ENCODE data around the gene PXMP2.

The PXMP2 gene

DNA sequence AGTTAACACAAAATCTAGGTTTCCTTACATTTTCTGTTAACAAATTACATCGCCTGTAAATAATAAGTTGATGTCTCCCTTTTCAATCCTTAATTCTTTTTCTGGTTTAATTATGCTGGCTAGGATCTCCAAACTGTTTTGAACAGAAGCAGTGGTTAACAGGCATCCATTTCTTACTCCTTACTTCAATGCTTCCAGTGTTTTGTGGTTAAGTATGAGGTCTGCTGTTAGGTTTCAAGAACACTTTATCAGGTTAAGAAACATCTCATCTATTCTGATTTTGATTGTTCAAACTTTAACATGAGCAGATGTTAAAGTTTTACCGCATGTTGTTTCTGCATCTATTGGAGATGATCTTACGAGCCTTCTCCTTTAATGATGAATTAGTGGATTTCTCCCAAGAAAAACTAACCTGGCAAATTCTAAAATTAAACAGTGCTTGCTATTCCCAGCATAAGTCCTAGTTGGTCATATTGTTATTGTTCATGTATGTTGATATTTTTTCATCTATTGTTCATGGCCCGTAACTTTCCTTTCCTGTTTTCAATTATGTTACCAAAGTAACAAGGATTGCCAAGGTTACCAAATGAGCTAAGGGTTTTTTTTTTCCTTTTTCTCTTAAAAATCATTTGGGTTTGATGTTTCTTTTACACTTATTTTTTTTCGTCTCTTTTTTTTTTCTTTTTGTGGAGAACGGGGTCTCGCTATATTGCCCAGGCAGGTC lies 33.7 kb upstream of the PXMP2 start:
- DNase-seq (ENCODE audit: low spot score): no peak
- TF ChIP-seq, protein P1, sequence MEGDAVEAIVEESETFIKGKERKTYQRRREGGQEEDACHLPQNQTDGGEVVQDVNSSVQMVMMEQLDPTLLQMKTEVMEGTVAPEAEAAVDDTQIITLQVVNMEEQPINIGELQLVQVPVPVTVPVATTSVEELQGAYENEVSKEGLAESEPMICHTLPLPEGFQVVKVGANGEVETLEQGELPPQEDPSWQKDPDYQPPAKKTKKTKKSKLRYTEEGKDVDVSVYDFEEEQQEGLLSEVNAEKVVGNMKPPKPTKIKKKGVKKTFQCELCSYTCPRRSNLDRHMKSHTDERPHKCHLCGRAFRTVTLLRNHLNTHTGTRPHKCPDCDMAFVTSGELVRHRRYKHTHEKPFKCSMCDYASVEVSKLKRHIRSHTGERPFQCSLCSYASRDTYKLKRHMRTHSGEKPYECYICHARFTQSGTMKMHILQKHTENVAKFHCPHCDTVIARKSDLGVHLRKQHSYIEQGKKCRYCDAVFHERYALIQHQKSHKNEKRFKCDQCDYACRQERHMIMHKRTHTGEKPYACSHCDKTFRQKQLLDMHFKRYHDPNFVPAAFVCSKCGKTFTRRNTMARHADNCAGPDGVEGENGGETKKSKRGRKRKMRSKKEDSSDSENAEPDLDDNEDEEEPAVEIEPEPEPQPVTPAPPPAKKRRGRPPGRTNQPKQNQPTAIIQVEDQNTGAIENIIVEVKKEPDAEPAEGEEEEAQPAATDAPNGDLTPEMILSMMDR (IDR thresholded peaks at IDR 0.05; ENCODE audit: extremely low read depth, missing control alignments): no peak

DNA sequence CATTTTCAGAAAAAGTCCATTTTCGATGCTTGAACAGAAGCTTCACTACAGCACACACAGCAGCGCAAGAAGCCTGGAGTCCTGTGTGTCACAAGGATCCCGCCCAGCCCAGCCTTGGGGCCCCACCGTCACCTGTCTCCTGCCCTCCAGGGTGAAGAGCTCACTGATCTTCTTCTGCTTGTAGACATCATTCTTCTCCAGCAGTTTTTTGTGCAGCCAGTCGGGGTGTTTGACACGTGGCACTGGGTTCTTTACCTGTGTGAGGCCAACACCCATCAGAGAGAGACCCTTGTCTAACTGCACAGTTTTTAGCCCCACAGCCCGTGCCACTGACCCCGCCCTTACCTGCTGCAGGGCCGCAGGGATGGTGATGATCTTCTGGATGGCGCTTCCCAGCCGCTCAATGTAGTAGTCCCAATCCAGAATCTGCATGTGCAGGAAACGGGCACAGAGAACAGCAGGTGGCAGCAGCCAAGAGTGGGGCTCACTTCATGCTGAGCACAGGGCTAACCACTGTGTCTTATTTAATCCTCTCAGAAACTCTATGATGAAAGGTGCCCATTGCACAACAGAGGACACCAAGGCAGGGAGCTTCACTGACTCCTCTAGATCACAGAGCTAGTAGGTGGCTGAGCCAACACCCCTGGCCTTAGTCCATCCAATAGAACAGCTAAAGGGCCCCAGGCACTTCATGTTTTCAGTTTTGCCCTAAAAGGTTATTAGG lies 30.2 kb upstream of the PXMP2 start:
- no peak for DNase-seq (ENCODE audit: low spot score)
- TF ChIP-seq, protein P1 (IDR thresholded peaks at IDR 0.05; ENCODE audit: extremely low read depth, missing control alignments): no peak

DNA sequence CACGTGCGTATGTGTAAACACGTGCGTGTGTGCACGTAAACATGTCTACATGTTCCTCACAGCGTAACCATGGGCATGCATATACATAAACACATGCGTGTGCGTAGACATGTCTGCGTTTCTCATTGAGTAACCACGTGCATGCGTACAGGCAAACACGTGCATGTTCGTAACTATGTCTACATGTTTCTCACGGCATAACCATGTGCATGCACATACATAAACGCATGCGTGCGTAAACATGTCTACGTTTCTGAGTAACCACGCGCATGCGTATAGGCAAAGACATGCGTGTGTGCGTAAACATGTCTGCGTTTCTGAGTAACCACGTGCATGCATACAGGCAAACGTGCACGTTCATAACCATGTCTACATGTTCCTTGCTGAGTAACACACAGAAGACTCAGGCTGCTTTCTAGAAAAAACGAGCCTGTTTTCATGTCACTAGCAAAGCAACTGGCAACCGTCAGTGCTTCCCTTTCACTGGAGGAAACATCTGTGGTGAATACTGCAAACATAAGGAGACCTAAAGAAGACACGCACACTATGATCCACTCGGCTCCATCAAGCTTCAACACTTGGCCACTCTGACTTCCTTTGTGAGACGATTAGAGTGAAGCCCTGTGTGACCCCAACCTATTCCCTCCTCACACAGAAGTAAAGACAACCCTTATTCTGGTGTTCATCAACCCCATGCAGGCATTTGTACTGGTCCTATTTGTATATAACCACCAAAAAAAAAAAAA lies 29.1 kb upstream of the PXMP2 start:
- TF ChIP-seq, protein P1 (IDR thresholded peaks at IDR 0.05; ENCODE audit: extremely low read depth, missing control alignments): no peak
- no peak for DNase-seq (ENCODE audit: low spot score)

DNA sequence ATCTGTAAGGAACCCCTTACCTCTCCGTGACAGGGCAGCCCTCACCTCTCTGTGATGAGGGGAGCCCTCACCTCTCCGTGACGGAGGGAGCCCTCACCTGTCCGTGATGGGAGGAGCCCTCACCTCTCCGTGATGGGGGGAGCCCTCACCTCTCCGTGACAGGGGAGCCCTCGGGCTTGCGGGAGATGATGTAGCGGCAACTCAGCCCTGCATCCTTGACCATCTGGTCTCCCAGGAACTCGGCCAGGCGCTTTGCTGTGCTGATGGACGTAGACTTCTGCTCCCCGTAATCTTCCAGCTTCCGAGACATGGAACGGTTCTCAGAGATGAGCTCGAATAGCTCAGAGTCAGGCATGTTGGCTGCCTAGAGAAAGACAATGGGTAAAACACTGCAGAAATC lies 28.2 kb upstream of the PXMP2 start:
- DNase-seq (ENCODE audit: low spot score): no peak
- TF ChIP-seq, protein P1 (IDR thresholded peaks at IDR 0.05; ENCODE audit: extremely low read depth, missing control alignments): no peak

DNA sequence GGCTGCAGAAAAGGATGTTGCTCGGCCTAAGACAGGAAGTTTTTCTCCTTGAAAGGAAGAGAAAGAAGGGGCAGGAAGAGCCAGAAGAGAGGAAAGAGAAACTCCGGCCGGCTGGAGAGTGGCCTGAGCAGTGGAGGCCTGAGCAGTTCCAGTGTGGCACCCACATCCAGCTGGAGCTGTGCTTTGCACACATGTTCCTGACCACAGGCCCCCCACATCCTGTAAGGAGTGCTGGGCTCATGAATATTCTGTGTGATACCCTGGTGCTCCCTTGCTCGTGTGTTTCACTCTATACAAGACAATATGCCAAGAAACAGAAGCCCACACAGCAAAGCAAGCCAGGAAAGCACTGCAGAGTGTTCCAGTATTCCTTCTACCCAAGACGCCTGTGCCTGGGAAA lies 27.3 kb upstream of the PXMP2 start:
- DNase-seq (ENCODE audit: low spot score): no peak
- TF ChIP-seq, protein P1 (IDR thresholded peaks at IDR 0.05; ENCODE audit: extremely low read depth, missing control alignments): no peak

DNA sequence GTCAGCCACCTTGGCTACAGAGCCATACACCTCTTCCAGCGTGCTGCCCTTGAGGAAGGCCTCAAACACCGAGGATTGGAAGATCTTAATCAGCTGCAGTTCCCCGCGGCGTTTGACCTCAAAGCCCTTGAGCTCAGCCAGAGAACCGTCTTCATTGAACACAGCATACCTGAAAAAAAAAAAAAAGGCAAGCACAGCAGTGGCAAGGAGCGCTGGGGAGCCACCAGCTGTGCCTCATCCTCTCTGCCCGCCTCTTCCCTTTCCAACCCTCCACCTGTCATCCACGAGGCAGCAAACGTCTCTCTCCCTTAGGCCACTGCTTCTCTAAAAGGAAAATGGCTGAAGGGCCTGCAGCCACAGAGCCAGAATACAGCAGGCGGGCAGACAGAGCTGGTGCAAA lies 26.4 kb upstream of the PXMP2 start:
- TF ChIP-seq, protein P1 (IDR thresholded peaks at IDR 0.05; ENCODE audit: extremely low read depth, missing control alignments): no peak
- DNase-seq (ENCODE audit: low spot score): no peak

DNA sequence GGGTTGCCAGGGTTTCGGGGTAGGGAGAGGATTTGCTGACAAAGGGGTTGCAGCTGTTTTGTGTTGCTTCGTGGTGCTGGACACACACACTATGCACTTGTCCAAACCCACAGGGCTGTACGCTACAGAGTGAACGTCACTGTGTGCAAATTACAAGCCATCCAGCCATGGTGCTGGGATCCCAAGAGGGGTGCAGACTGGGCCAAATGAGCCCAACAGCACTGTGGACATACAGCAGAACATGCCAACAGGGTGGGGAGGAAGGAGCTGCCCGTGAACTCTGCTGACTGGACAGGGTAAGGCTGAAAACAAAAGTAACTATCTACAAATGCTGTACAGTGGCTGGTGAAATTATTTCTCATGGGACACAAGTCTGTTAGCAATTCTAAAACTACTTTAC lies 25.4 kb upstream of the PXMP2 start:
- no peak for DNase-seq (ENCODE audit: low spot score)
- TF ChIP-seq, protein P1 (IDR thresholded peaks at IDR 0.05; ENCODE audit: extremely low read depth, missing control alignments): no peak
